GM12801 (cell line): Measurements from ENCODE around the gene TLL1.

Experiments used
- CTCF ChIP-seq: IDR thresholded peaks from one replicate; pipeline ENCODE4 v1.5.1; 2011; ENCODE audit warnings: control low read depth; ENCODE audit not compliant: insufficient read length; ENCODE audit errors: extremely low read depth

The TLL1 gene

GRCh38 chr4:166044871-166045270 is 171.8 kb downstream of the TLL1 start:
- TF ChIP-seq CTCF, result no peak

- no peak for TF ChIP-seq CTCF
These were observed 172.4 kb downstream of the TLL1 start for GRCh38 chr4:166045457-166045856.

- TF ChIP-seq CTCF, result no peak
These were observed 176.0 kb downstream of the TLL1 start for GRCh38 chr4:166049036-166049435.

- no peak for TF ChIP-seq CTCF
These were observed 191.7 kb downstream of the TLL1 start for GRCh38 chr4:166064721-166065120.

- TF ChIP-seq CTCF, result no peak
These were observed 192.3 kb downstream of the TLL1 start for GRCh38 chr4:166065324-166065723.

GRCh38 chr4:166066936-166067335 is 193.9 kb downstream of the TLL1 start:
- TF ChIP-seq CTCF, result no peak

GRCh38 chr4:166067915-166068314 is 194.9 kb downstream of the TLL1 start:
- no peak for TF ChIP-seq CTCF

- TF ChIP-seq CTCF, result no peak
These were observed 200.7 kb downstream of the TLL1 start for GRCh38 chr4:166073783-166074182.
